SH-SY5Y (cell line): ENCODE measurements around the gene VEZT.

Experiments
- GATA2 ChIP-seq: IDR thresholded peaks from 2 replicates; pipeline ENCODE4 v1.6.1; 2011; ENCODE audit warnings: mild to moderate bottlenecking, low read depth, low read length
- GATA3 ChIP-seq: IDR thresholded peaks from 2 replicates; pipeline ENCODE4 v1.6.1; 2011; ENCODE audit warnings: low read depth, mild to moderate bottlenecking, low read length, moderate library complexity

DNA sequence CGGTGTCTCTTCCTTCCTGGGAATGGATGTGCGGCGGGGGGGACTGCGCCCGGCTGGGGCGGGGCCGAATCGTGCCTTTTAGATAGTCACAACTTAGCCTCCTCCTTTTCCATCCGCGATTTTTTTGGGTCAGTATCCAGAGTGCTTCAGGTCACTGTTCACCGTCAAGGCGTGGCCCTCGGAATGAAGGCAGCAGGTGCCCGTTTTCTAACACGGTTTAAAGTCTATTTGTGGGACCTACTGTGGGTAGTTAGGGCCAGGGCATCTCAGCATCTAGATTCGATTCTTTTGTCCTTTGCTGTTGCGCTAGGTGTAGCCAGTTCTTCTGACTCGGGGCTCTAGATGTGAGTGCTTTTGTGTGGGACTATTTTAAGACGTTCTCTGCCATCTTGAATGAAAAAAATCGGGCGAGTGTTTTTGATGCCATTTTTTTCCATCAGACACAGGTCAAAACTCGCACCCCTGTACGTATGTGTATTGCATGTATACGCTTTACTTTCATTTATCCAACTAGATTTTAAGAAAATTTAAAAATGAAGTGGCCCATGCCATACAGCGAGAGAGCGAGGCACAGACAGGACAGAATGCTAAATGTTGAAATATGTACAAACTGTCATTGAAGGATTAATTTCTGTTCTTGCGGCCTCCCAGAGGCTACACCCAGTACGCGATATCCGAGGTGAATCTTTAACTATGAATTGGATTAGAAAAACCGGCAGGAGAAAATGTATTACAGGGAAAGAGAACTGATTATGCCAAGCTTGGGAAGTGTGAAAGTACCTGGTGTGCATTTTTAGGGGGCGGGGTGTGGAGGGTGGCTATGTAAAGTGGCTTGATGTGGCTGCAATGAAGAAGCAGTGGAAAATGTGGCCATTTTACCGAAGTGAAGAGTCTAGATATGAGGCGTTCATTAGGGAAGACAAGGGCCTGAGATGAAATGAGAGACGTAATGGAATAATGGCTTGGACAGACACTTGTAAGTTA, 835 bp downstream of the VEZT start:
- TF ChIP-seq GATA3 = no peak
- no peak for TF ChIP-seq GATA2
